Fibroblast of lung (primary cell): ENCODE measurements around the gene VPS13D. TPM values are rescaled to one million over a fixed set of nuclear protein-coding genes. Genes with fewer than 3 reads are reported as not detected.

Experiments used
- DNase-seq, 2 donors: peaks; one replicate each; pipeline versions ENCODE4 v3.0.0 to v3.0.0-alpha.2; 2010; ENCODE audit warnings: low read depth in 2 of 2
- H2AFZ ChIP-seq: 2 replicates; pipeline ENCODE4 v1.5.1; 2012; ENCODE audit warnings: low read length, control low read depth, inconsistent platforms
- H3K27ac ChIP-seq: 2 replicates; pipeline ENCODE4 v1.5.1; 2011; ENCODE audit warnings: low read length, control low read depth; ENCODE audit not compliant: insufficient read depth
- H3K27me3 ChIP-seq: 2 replicates; pipeline ENCODE4 v1.5.1; 2011; ENCODE audit warnings: mild to moderate bottlenecking, low read length; ENCODE audit not compliant: control insufficient read depth, insufficient read depth
- H3K36me3 ChIP-seq: 2 replicates; pipeline ENCODE4 v1.5.1; 2011; ENCODE audit warnings: low read length; ENCODE audit not compliant: control insufficient read depth, insufficient read depth
- H3K4me1 ChIP-seq: 2 replicates; pipeline ENCODE4 v1.5.1; 2011; ENCODE audit warnings: low read length; ENCODE audit not compliant: control insufficient read depth, insufficient read depth; ENCODE audit errors: extremely low read depth
- H3K4me2 ChIP-seq: 2 replicates; pipeline ENCODE4 v1.5.1; 2011; ENCODE audit warnings: low read length, control low read depth; ENCODE audit not compliant: insufficient read depth; ENCODE audit errors: extremely low read depth
- H3K4me3 ChIP-seq, 4 experiments: fragments of 200-600 bp in 1 of 4; sonication (generic) in 1 of 4; replicated peaks in 1 of 4; 2 replicates each; pipeline ENCODE4 v1.5.1; 2011 to 2016; ENCODE audit warnings: low read length in 4 of 4, low read depth in 3 of 4, mild to moderate bottlenecking in 3 of 4, control low read depth in 2 of 4, inconsistent platforms in 1 of 4, mixed read lengths in 1 of 4; ENCODE audit not compliant: insufficient read depth in 1 of 4; ENCODE audit errors: control extremely low read depth in 1 of 4
- H3K79me2 ChIP-seq: 2 replicates; pipeline ENCODE4 v1.5.1; 2012; ENCODE audit warnings: mild to moderate bottlenecking, low read length, inconsistent platforms; ENCODE audit not compliant: control insufficient read depth, insufficient read depth
- H3K9ac ChIP-seq: 2 replicates; pipeline ENCODE4 v1.5.1; 2011; ENCODE audit warnings: mild to moderate bottlenecking, low read length, control low read depth; ENCODE audit not compliant: insufficient read depth
- H3K9me3 ChIP-seq: 2 replicates; pipeline ENCODE4 v1.5.1; 2012; ENCODE audit warnings: low read depth, low read length; ENCODE audit not compliant: control insufficient read depth, insufficient read depth
- H4K20me1 ChIP-seq: 2 replicates; pipeline ENCODE4 v1.5.1; 2011; ENCODE audit warnings: low read length; ENCODE audit not compliant: control insufficient read depth, insufficient read depth; ENCODE audit errors: extremely low read depth
- CTCF ChIP-seq, 2 donors: IDR thresholded peaks in 1 of 2; conservative IDR thresholded peaks in 1 of 2; 1 replicate in 1 of 2; 2 replicates in 1 of 2; pipeline ENCODE4 v1.5.1; 2011 to 2012; ENCODE audit warnings: low read length in 2 of 2, control low read depth in 1 of 2, inconsistent platforms in 1 of 2, low read depth in 1 of 2, mild to moderate bottlenecking in 1 of 2
- EZH2 ChIP-seq: IDR thresholded peaks from 2 replicates; pipeline ENCODE4 v1.5.1; 2012; ENCODE audit warnings: low read length, control low read depth, mild to moderate bottlenecking; ENCODE audit errors: missing control alignments
- polyA plus RNA-seq, 2 donors: library from polyadenylated mRNA; depleted of rRNA in 1 of 2; stranded (reverse) in 1 of 2; unstranded in 1 of 2; fragments of >200 nt; gene quantifications; 2 replicates each; pipeline ENCODE4 v1.2.1, GENCODE V29; 2011 to 2012; ENCODE audit warnings: missing spikeins in 1 of 2
- total RNA-seq: library from RNA; depleted of rRNA; stranded (reverse); fragments of >200 nt; gene quantifications from 2 replicates; pipeline ENCODE4 v1.2.1, GENCODE V29; 2014

VPS13D gene
- total and polyA plus RNA-seq, 2 donors (not counting 1 experiment from before 2014, with no cell fraction given) = 14.6 to 40.0 TPM

- Histone ChIP-seq H4K20me1 (no peaks in the 10 kb centered on the region), H3K9me3 (no peaks in the 10 kb centered on the region), H3K27me3 (no peaks in the 10 kb centered on the region), H3K4me2 (no peak overlapping the region), H3K79me2 (no peaks in the 10 kb centered on the region), H3K4me3 (no peak overlapping the region), H3K9ac (no peak overlapping the region), H3K4me1 (peaks cover 6% of the 10 kb centered on the region), H2AFZ (no peak overlapping the region), H3K27ac (no peak overlapping the region), H3K36me3 (no peaks in the 10 kb centered on the region)
- TF ChIP-seq CTCF (conservative IDR thresholded peaks at IDR 0.05 in 1 of 2, IDR thresholded peaks at IDR 0.05 in 1 of 2; ENCODE audit: low read depth in 1 of 2, low read length in 2 of 2) (no peak), EZH2 (no peak)
- no peak for DNase-seq
These were observed 294.4 kb downstream of the VPS13D start for GRCh38 chr1:12524266-12524665.

GRCh38 chr1:12525311-12526181, 295.7 kb downstream of the VPS13D start:
- Histone ChIP-seq H3K27ac (no peak overlapping the region), H3K4me2 (no peak overlapping the region), H2AFZ (no peak overlapping the region), H3K4me3 (no peak overlapping the region), H3K9me3 (no peaks in the 10 kb centered on the region), H3K27me3 (no peaks in the 10 kb centered on the region), H3K9ac (no peak overlapping the region), H3K4me1 (peaks cover 4% of the 10 kb centered on the region), H4K20me1 (no peaks in the 10 kb centered on the region), H3K36me3 (no peaks in the 10 kb centered on the region), H3K79me2 (no peaks in the 10 kb centered on the region)
- TF ChIP-seq EZH2 (no peak), CTCF (conservative IDR thresholded peaks at IDR 0.05 in 1 of 2, IDR thresholded peaks at IDR 0.05 in 1 of 2; ENCODE audit: low read depth in 1 of 2, low read length in 2 of 2) (no peak)
- DNase-seq = no peak

- TF ChIP-seq CTCF (conservative IDR thresholded peaks at IDR 0.05 in 1 of 2, IDR thresholded peaks at IDR 0.05 in 1 of 2; ENCODE audit: low read depth in 1 of 2, low read length in 2 of 2) (no peak), EZH2 (no peak)
These were observed 297.7 kb downstream of the VPS13D start for GRCh38 chr1:12527564-12527963.

More at GRCh38 chr1:12527564-12527963, 297.7 kb downstream of the VPS13D start:
- Histone ChIP-seq H3K9ac (no peak overlapping the region), H3K79me2 (no peaks in the 10 kb centered on the region), H3K27me3 (no peaks in the 10 kb centered on the region), H4K20me1 (no peaks in the 10 kb centered on the region), H3K36me3 (no peaks in the 10 kb centered on the region), H3K4me1 (peaks cover 4% of the 10 kb centered on the region), H3K9me3 (no peaks in the 10 kb centered on the region), H3K4me3 (no peak overlapping the region), H2AFZ (no peak overlapping the region), H3K27ac (no peak overlapping the region), H3K4me2 (no peak overlapping the region)
- no peak for DNase-seq
